HK-2 (cell line): ENCODE results near the gene ISM2.
"Not testable (repeated sequence)": the region's sequence is repeated elsewhere in the genome, so short reads cannot be mapped to it uniquely, and the experiment has no call there.

Source experiments
- DNase-seq: peaks from one replicate; pipeline ENCODE4 v3.0.0-alpha.2; 2018; ENCODE audit not compliant: unreplicated experiment

ISM2 gene

GRCh38 chr14:77498120-77498979, at the start of gene ISM2:
TSS of gene ISM2 (minus strand) at chr14:77498816. CDS start at chr14:77498793, 23 bp downstream.
- DNase-seq, result peak; percentile 56

GRCh38 chr14:77547512-77548180, 49.0 kb upstream of the ISM2 start:
- DNase-seq, result no peak

DNA sequence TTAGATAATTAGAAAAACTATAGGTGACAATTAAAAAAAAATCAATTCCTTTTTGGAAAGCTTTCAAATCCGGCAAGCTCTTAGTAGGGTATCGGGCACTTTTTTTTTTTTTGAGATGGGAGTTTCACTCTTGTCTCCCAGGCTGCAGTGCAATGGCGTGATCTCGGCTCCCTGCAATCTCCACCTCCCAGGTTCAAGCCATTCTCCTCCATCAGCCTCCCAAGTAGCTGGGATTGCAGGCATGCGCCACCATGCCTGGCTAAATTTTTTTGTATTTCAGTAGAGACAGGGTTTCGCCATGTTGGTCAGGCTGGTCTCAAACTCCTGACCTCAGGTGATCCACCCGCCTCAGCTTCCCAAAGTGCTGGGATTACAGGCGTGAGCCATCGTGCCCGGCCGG, 46.6 kb upstream of the ISM2 start:
- DNase-seq, result not testable (repeated sequence)

DNA sequence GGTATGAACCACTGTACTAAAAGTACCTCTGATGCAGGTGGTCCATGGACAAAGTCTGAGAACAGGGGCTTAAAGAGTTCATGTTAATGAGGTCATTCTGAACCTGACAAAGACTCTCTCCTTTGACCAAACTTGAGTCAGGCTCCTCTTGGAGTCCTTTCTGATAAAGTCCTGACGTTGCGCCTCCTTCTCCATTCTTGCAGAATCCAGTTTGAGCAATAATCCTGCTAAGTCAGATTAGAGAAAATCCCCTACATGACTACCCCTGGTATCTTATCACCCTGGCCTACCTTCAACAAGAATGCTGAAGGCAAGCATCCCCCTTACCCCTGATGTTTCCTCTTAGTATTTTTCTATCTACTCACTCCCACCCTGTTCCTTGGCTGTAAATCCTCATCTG, 46.0 kb upstream of the ISM2 start:
- DNase-seq, result no peak

- no peak for DNase-seq
Observed at GRCh38 chr14:77543637-77544334, 45.2 kb upstream of the ISM2 start.

DNA sequence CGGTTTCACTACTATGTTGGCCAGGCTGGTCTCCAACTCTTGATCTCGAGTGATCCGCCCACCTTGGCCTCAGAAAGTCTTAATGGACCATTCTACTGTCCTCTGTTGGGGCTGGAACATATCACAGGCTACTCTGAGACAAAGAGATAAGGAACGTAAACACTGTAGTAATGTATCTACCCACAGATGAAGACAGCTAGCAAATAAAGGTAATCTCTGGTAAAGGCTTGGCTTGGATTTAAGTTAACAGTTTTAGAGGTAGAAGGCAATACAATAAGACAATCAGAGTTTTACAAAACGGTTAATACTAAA, 44.6 kb upstream of the ISM2 start:
- DNase-seq, result no peak

DNA sequence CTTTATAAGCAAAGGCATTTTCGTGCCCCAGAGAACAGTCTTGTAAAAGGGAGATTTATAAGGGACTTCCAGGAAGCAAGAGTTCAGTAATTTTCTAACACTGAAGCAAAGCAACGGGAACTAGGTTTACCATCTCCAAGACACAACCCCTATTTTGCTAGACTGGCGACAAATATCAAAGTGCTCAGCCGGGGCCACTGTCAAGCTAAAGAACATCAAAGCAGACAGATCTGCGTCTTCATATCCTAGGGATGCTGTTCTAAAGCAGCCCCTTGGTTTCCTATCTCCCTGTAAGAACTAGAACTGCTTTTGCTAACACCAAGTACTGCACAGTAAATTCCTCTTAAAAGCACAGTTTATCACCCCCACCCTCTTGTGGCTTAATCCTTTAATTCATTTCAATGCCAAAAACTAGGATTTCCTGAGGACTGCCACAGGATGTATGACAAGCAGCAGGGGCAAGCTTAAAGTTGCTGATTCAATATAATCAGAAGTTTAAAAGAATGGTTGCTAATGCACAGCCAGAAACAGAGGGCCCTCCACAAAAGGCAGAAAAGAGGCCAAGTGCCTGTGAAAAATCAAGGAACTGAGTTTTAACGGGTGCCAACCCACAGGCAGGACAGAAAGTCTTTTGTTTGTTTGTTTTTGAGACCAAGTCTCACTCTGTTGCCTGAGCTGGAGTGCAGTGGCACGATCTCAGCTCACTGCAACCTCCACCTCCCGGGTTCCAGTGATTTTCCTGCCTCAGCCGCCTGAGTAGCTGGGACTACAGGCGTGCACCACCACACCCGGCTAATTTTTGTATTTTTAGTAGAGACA, 44.0 kb upstream of the ISM2 start:
- no peak for DNase-seq

DNA sequence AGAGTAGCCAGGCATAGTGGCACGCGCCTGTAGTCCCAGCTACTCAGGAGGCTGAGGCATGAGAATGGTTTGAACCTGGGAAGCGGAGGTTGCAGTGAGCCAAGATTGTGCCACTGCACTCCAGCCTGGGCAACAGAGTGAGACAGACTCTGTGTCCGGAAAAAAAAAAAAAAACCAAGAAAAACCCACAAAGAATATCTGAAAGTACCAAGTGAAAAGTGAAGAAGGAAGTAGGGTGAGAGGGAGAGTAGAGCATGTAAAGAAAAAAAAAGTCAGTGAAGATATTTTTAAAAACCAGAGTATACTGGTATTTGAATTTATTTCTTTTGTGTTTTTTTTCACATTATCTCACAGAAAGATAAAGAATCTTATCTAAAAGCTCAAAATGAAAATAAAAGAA, 43.3 kb upstream of the ISM2 start:
- no peak for DNase-seq

- not testable (repeated sequence) for DNase-seq
Observed at GRCh38 chr14:77536951-77537350, 38.3 kb upstream of the ISM2 start.

DNA sequence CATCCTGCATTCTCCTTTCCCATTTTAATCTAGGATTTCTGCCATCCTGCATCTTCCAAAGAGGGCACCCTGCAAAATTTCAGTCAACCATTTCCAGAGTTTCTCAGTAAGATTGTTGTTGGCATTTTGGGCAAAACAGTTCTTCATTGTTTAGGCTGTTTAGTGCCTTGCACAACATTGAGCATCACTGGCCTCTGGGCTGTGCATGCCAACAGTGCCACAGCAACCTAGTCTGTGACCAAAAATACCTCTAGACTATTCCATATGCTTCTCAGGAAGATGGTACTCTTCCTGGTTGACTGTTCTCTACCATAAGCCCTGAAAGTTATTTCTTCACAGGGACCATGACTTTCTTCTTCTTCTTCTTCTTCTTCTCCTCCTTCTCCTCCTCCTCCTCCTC, 32.5 kb upstream of the ISM2 start:
- no peak for DNase-seq

- DNase-seq, result no peak
Observed at GRCh38 chr14:77529963-77530362, 31.3 kb upstream of the ISM2 start.

DNA sequence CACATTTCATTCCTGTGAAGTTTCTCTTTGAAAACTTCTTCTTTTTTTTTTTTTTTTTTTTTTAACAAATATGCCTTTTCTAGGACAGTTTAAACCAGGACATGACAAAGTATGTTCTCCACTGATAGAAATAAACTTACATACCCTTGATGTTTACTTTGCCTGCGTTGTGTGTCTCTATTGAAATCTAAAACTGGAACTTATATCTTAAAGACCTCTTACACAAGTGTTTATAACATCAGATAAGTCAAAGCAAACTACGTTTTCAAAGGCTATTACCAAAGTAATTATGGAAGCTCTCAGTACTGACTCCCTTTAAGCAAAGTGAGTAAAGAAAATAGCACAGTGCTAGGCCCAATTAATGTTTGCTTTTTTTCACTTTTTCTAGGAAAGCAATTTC, 30.6 kb upstream of the ISM2 start:
- no peak for DNase-seq

DNA sequence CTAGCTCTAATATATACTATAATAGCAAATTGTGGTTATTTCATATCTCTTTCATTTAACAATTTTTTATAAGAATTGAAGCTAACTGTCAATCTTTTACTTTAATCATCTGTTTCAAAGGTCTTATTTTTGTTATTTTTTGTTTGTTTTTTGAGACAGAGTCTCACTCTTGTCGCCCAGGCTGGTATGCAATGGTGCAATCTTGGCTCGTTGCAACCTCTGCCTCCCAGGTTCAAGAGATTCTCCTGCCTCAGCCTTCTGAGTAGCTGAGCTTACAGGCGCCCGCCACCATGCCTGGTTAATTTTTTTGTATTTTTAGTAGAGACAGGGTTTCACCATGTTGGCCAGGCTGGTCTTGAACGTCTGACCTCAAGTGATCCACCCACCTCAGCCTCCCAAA, 30.1 kb upstream of the ISM2 start:
- not testable (repeated sequence) for DNase-seq

GRCh38 chr14:77526266-77526665, 27.6 kb upstream of the ISM2 start:
- no peak for DNase-seq

- no peak for DNase-seq
Observed at GRCh38 chr14:77524536-77524935, 25.9 kb upstream of the ISM2 start.

DNA sequence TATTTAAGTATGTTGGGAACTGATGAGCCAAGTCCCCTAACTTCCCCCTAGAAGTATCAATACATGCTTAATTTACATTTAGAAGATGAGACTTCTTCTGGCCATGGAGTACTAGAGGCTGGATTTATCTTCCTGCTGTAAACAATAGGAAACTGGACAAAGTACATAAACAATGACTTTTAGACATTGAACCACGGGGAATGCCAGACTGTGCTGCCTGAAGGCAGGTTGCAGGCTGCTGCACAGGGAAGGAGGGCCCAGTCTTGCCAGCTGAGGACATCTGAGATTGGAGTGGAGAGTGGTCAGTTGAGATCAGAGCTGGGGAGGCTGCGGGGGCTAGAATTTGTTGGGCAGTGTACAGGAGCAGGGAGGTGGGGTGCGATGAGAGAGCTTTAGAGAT, 24.5 kb upstream of the ISM2 start:
- DNase-seq, result no peak

- DNase-seq, result no peak
Observed at GRCh38 chr14:77520555-77520954, 21.9 kb upstream of the ISM2 start.

DNA sequence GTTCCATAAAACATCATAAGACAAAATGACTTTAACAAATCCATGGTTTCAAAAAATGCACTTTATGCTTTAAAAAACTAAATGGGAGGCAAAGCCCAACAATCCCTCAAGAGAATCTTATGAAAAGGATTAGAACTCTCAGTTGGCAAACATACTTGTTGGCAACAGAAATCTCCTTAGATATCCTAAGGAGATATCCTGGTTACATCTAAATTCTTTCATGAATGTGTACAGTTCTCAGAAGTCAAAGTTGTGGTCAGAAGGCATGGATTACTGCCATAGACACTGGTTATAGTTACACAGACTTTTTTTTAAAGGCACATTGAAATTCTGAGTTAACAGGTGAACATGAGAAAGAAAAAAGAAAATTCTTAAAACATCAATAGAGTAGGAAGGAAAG, 17.5 kb upstream of the ISM2 start:
- no peak for DNase-seq

GRCh38 chr14:77511486-77512162, 13.0 kb upstream of the ISM2 start:
- no peak for DNase-seq

DNA sequence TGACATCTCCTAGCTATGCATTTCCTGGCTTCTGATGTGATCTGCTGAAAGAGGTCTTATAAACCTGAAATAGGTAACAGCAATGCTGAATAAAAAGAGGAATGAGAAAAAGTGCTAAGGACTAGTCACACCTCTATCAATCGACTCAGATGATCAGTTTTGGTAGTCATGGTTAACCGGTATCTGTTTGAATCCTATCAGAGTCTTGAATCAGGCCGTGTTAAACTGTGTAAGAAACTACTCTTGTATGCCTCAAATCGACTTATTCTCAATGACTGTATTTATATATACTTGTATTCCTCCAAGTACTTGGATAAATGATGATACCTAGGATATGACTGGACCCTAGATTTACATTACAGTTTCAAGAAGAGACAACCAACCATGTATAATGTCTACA, 10.8 kb upstream of the ISM2 start:
- DNase-seq, result no peak

GRCh38 chr14:77508876-77509275, 10.3 kb upstream of the ISM2 start:
- no peak for DNase-seq
